HG02588 (cell line): ENCODE results near the gene OR2V1.
"Not testable (repeated sequence)": the region's sequence is repeated elsewhere in the genome, so short reads cannot be mapped to it uniquely, and the experiment has no call there.

Experiments used
- ATAC-seq: cut with Tn5 transposase; IDR thresholded peaks from one replicate; pipeline ENCODE4 v1.9.1; 2021; ENCODE audit warnings: mild to moderate bottlenecking, moderate library complexity; ENCODE audit not compliant: unreplicated experiment

OR2V1 gene

GRCh38 chr5:181131514-181131913, 545 bp upstream of the OR2V1 start:
- ATAC-seq: no peak

- not testable (repeated sequence) for ATAC-seq
Measured at GRCh38 chr5:181130081-181130480, 888 bp downstream of the OR2V1 start.

GRCh38 chr5:181129601-181130000, 1.4 kb downstream of the OR2V1 start:
- no peak for ATAC-seq

GRCh38 chr5:181127907-181128626, 2.9 kb downstream of the OR2V1 start:
- no peak for ATAC-seq

- no peak for ATAC-seq
Measured at GRCh38 chr5:181127456-181127855, 3.5 kb downstream of the OR2V1 start.

GRCh38 chr5:181126841-181127240, 4.1 kb downstream of the OR2V1 start:
- no peak for ATAC-seq

GRCh38 chr5:181124526-181124925, 6.4 kb downstream of the OR2V1 start:
- no peak for ATAC-seq

GRCh38 chr5:181121675-181122561, 9.1 kb downstream of the OR2V1 start:
- no peak for ATAC-seq

GRCh38 chr5:181120761-181121160, 10.2 kb downstream of the OR2V1 start:
- no peak for ATAC-seq

GRCh38 chr5:181120306-181120705, 10.7 kb downstream of the OR2V1 start:
- no peak for ATAC-seq

GRCh38 chr5:181119105-181119504, 11.9 kb downstream of the OR2V1 start:
- ATAC-seq: no peak

- ATAC-seq: no peak
Measured at GRCh38 chr5:181118369-181118768, 12.6 kb downstream of the OR2V1 start.

GRCh38 chr5:181114844-181115778, 15.9 kb downstream of the OR2V1 start:
- no peak for ATAC-seq

- ATAC-seq: no peak
Measured at GRCh38 chr5:181114284-181114843, 16.6 kb downstream of the OR2V1 start.

GRCh38 chr5:181113572-181113971, 17.4 kb downstream of the OR2V1 start:
- ATAC-seq: not testable (repeated sequence)

- ATAC-seq: no peak
Measured at GRCh38 chr5:181112476-181112875, 18.5 kb downstream of the OR2V1 start.

GRCh38 chr5:181111010-181111409, 20.0 kb downstream of the OR2V1 start:
- no peak for ATAC-seq

GRCh38 chr5:181109489-181110013, 21.4 kb downstream of the OR2V1 start:
- ATAC-seq: no peak

GRCh38 chr5:181108578-181109165, 22.3 kb downstream of the OR2V1 start:
- no peak for ATAC-seq

GRCh38 chr5:181107699-181108098, 23.3 kb downstream of the OR2V1 start:
- ATAC-seq: no peak
